PFSK-1 (cell line): ENCODE data around the gene DNAJC27.

Source experiments
- FOXP2 ChIP-seq: optimal IDR thresholded peaks from 2 replicates; pipeline ENCODE3; 2011; ENCODE audit warnings: borderline replicate concordance, control low read depth, inconsistent platforms; ENCODE audit not compliant: insufficient read depth; ENCODE audit errors: extremely low read length, extremely low read depth
- POLR2AphosphoS5 ChIP-seq: IDR thresholded peaks from 2 replicates; pipeline ENCODE4 v1.6.1; 2012; ENCODE audit warnings: low read depth, mild to moderate bottlenecking, control low read depth, low read length, moderate library complexity
- SIN3A ChIP-seq: IDR thresholded peaks from 2 replicates; pipeline ENCODE4 v1.6.1; 2012; ENCODE audit warnings: mild to moderate bottlenecking, low read length, moderate library complexity, borderline replicate concordance; ENCODE audit not compliant: insufficient read depth
- TAF1 ChIP-seq: IDR thresholded peaks from 2 replicates; pipeline ENCODE4 v1.6.1; 2012; ENCODE audit warnings: low read length, control low read depth, borderline replicate concordance; ENCODE audit not compliant: insufficient read depth
- TF ChIP-seq, protein P1 (sequence below), 2 experiments: IDR thresholded peaks; 2 replicates each; pipeline versions ENCODE4 v1.6.1 to v1.8.0; 2011 to 2012; ENCODE audit warnings: low read depth in 2 of 2, low read length in 2 of 2, control low read depth in 1 of 2, inconsistent platforms in 1 of 2, mild to moderate bottlenecking in 1 of 2, moderate library complexity in 1 of 2; ENCODE audit not compliant: insufficient read depth in 1 of 2

Gene DNAJC27

DNA sequence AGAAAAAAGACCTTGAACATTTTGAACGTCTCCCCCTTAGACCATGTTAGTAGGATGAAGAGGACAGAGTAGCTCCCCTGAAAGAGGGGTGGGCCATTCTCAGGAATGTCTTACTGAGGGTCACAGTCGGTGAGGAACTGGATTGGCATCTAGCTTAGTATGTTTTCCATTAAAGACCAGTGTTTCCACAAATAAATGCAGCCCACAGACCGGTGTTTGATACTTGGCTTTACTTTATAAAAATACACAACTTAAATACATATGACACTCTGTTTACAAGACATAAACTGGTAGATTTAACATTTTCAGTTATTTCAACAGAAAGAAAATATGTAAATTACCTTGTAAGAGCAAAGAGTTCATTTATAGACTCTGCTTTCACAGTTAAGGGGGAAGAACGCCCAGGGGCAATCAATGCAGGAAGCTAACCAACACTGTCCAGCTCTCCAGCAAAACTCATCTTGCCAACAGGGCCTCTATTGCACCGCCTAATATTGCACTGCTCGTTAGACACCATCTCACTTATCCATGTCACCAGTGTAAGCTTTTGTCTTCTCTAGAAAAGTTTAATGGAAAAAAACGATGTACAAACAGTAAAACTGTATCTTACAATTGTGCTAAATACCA, 28.2 kb downstream of the DNAJC27 start:
- no peak for TF ChIP-seq FOXP2

DNA sequence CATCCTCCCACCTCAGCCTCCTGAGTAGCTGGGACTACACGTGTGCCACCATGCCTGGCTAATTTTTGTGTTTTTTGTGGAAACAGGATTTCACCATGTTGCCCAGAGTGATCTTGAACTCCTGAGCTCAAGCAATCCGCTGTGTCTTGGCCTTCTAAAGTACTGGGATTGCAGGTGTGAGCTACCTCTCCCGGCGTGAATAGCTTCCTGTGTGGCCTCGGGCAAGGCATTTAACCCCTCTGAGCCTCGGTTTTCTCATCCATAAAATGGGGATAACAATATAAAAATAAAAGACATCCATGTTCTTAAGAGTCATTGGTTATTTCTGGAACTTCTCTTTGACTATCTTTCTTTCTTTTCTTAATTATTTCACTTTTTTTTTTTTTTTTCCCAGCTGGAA, 32.4 kb downstream of the DNAJC27 start:
- TF ChIP-seq SIN3A: no peak
- TF ChIP-seq POLR2AphosphoS5: no peak
- TF ChIP-seq, protein P1, sequence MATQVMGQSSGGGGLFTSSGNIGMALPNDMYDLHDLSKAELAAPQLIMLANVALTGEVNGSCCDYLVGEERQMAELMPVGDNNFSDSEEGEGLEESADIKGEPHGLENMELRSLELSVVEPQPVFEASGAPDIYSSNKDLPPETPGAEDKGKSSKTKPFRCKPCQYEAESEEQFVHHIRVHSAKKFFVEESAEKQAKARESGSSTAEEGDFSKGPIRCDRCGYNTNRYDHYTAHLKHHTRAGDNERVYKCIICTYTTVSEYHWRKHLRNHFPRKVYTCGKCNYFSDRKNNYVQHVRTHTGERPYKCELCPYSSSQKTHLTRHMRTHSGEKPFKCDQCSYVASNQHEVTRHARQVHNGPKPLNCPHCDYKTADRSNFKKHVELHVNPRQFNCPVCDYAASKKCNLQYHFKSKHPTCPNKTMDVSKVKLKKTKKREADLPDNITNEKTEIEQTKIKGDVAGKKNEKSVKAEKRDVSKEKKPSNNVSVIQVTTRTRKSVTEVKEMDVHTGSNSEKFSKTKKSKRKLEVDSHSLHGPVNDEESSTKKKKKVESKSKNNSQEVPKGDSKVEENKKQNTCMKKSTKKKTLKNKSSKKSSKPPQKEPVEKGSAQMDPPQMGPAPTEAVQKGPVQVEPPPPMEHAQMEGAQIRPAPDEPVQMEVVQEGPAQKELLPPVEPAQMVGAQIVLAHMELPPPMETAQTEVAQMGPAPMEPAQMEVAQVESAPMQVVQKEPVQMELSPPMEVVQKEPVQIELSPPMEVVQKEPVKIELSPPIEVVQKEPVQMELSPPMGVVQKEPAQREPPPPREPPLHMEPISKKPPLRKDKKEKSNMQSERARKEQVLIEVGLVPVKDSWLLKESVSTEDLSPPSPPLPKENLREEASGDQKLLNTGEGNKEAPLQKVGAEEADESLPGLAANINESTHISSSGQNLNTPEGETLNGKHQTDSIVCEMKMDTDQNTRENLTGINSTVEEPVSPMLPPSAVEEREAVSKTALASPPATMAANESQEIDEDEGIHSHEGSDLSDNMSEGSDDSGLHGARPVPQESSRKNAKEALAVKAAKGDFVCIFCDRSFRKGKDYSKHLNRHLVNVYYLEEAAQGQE (IDR thresholded peaks at IDR 0.05; ENCODE audit: insufficient read depth in 1 of 2, low read depth in 2 of 2, low read length in 2 of 2): no peak
- TF ChIP-seq FOXP2: no peak
- TF ChIP-seq TAF1: no peak

DNA sequence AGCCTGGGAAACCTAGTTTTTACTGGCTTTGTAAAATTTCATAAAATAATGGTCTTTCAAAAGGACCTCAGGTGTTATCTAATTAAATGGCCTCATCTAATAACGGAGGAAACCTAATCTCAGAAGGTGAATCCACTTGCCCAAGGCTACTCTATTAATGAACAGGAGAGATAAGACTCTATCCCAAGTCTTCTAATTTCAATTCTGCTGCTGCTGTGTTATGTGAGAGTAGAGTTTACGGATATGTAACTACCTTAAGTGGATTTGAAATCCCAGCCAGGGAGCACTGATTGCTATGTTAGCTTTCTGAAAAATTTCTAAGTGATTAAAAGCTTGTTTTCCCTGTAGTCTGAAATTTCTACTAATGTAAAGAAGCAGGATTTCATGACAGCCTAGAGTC, 34.5 kb downstream of the DNAJC27 start:
- TF ChIP-seq FOXP2: no peak
- TF ChIP-seq, protein P1 (IDR thresholded peaks at IDR 0.05; ENCODE audit: insufficient read depth in 1 of 2, low read depth in 2 of 2, low read length in 2 of 2): no peak
- TF ChIP-seq POLR2AphosphoS5: no peak
- TF ChIP-seq TAF1: no peak
- TF ChIP-seq SIN3A: no peak

DNA sequence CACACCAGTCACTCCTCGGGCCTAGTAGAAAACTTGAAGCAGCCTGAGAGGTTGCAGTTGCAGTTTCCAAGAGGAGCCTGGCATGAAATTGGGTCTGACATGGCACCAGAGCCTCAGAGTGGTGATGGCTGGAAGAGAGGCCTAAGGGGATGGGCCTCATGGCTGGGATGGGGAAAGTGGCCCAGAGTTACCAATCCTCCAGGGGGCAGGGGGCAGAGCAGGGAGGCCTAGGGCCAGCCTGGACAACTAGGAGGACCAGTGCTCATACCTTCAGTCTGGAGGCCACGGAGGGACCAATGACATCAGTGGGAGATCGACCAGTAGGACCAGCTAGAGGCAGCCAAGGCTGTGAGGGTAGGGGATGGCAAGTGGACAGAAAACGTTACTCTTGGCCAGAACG, 36.6 kb downstream of the DNAJC27 start:
- TF ChIP-seq SIN3A (no peak), TAF1 (no peak), FOXP2 (no peak), POLR2AphosphoS5 (no peak)
- TF ChIP-seq, protein P1 (IDR thresholded peaks at IDR 0.05; ENCODE audit: insufficient read depth in 1 of 2, low read depth in 2 of 2, low read length in 2 of 2): no peak

DNA sequence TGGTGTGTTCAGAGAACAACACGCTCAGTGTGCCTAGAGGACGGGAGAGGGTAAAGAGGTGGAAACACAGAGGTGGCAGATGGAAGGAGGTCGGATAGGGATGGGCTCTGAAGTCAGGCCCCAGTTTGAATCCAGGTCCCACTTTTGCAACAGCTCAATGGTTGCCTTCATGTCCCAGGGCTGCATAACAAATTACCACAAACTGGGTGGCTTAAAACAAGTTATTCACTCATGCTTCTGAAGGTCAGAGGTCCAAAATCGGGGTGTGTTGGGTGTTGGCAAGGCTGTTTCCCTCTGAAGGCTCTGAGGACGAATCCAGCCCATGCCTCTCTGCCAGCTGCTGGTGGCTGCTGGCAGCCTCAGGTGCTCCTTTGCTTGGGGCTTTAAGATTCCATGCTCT, 39.0 kb downstream of the DNAJC27 start:
- TF ChIP-seq TAF1: no peak
- TF ChIP-seq, protein P1 (IDR thresholded peaks at IDR 0.05; ENCODE audit: insufficient read depth in 1 of 2, low read depth in 2 of 2, low read length in 2 of 2): no peak
- TF ChIP-seq POLR2AphosphoS5: no peak
- no peak for TF ChIP-seq FOXP2
- no peak for TF ChIP-seq SIN3A
